ENCODE results near the gene HMX2.

Gene HMX2

GRCh38 chr10:123143825-123144168, 4.1 kb upstream of the HMX2 start:
- Histone ChIP-seq H3K36me3 (ENCODE audit: control insufficient read depth in 1 of 2, insufficient read depth in 2 of 2, low read length in 2 of 2) (no peaks in the 10 kb centered on the region), H3K4me3 (ENCODE audit: low read depth, low read length) (no peak overlapping the region), H4K91ac (ENCODE audit: low read depth, low read length) (no peak overlapping the region), H3K4me1 (ENCODE audit: control insufficient read depth in 1 of 2, insufficient read depth in 2 of 2, low read length in 2 of 2) (peaks cover 0 to 16% of the 10 kb centered on the region in 2 experiments), H3K27me3 (ENCODE audit: insufficient read depth, low read length) (peaks cover 98% of the 10 kb centered on the region), H2BK12ac (ENCODE audit: low read length) (no peak overlapping the region), H3K14ac (ENCODE audit: low read length) (no peak overlapping the region), H4K8ac (ENCODE audit: low read depth, low read length) (no peak overlapping the region), H3K18ac (ENCODE audit: low read length) (no peak overlapping the region), H3K9me3 (ENCODE audit: insufficient read depth, low read depth, low read length) (peaks cover 8% of the 10 kb centered on the region), H2AK5ac (ENCODE audit: low read length) (no peak overlapping the region), H3K79me2 (ENCODE audit: control insufficient read depth, insufficient read depth, low read length, poor library complexity) (no peaks in the 10 kb centered on the region), H3K4me2 (ENCODE audit: low read length) (no peak overlapping the region), H3K79me1 (ENCODE audit: low read length) (no peaks in the 10 kb centered on the region), H4K12ac (ENCODE audit: low read depth, low read length) (no peak overlapping the region), H2BK120ac (ENCODE audit: insufficient read depth, low read length, poor library complexity) (no peak overlapping the region), H2BK5ac (ENCODE audit: low read depth, low read length, poor library complexity) (no peak overlapping the region), H3K23ac (ENCODE audit: low read length) (no peak overlapping the region), H3K9ac (ENCODE audit: low read length) (no peak overlapping the region), H3K4ac (ENCODE audit: low read depth, low read length) (no peak overlapping the region), H3K27ac (ENCODE audit: low read depth, low read length) (no peak overlapping the region), H2AFZ (ENCODE audit: insufficient read depth, low read length, poor library complexity) (no peak overlapping the region)
- no peak for DNase-seq
- no CpG with 5 or more reads among the region's 10 CpGs for WGBS (ENCODE audit: extremely low coverage, insufficient coverage, insufficient read length)

- H3K79me2 ChIP-seq (ENCODE audit: control insufficient read depth, insufficient read depth, low read length, poor library complexity): no peaks in the 10 kb centered on the region
- H3K27ac ChIP-seq (ENCODE audit: low read depth, low read length): no peak overlapping the region
- H2AK5ac ChIP-seq (ENCODE audit: low read length): no peak overlapping the region
- no peak overlapping the region for H4K8ac ChIP-seq (ENCODE audit: low read depth, low read length)
- no peaks in the 10 kb centered on the region for H3K36me3 ChIP-seq (ENCODE audit: control insufficient read depth in 1 of 2, insufficient read depth in 2 of 2, low read length in 2 of 2)
- H3K4me2 ChIP-seq (ENCODE audit: low read length): no peak overlapping the region
- peaks cover 98% of the 10 kb centered on the region for H3K27me3 ChIP-seq (ENCODE audit: insufficient read depth, low read length)
- H4K12ac ChIP-seq (ENCODE audit: low read depth, low read length): no peak overlapping the region
- no peak overlapping the region for H2BK120ac ChIP-seq (ENCODE audit: insufficient read depth, low read length, poor library complexity)
- no peak overlapping the region for H2BK5ac ChIP-seq (ENCODE audit: low read depth, low read length, poor library complexity)
- no peak overlapping the region for H2BK12ac ChIP-seq (ENCODE audit: low read length)
- H4K91ac ChIP-seq (ENCODE audit: low read depth, low read length): no peak overlapping the region
- H3K9ac ChIP-seq (ENCODE audit: low read length): no peak overlapping the region
- H3K14ac ChIP-seq (ENCODE audit: low read length): no peak overlapping the region
- no peak overlapping the region for H3K23ac ChIP-seq (ENCODE audit: low read length)
- no peaks in the 10 kb centered on the region for H3K79me1 ChIP-seq (ENCODE audit: low read length)
- H3K9me3 ChIP-seq (ENCODE audit: insufficient read depth, low read depth, low read length): peaks cover 8% of the 10 kb centered on the region
- no peak overlapping the region for H3K4ac ChIP-seq (ENCODE audit: low read depth, low read length)
- no peak overlapping the region for H3K4me3 ChIP-seq (ENCODE audit: low read depth, low read length)
- H3K4me1 ChIP-seq (ENCODE audit: control insufficient read depth in 1 of 2, insufficient read depth in 2 of 2, low read length in 2 of 2): peaks cover 3 to 12% of the 10 kb centered on the region in 2 experiments
- no peak for DNase-seq
- H3K18ac ChIP-seq (ENCODE audit: low read length): no peak overlapping the region
- no peak overlapping the region for H2AFZ ChIP-seq (ENCODE audit: insufficient read depth, low read length, poor library complexity)
- no CpG with 5 or more reads among the region's 29 CpGs for WGBS (ENCODE audit: extremely low coverage, insufficient coverage, insufficient read length)
Measured at GRCh38 chr10:123144697-123145541, 3.0 kb upstream of the HMX2 start.

GRCh38 chr10:123145542-123146012, 2.4 kb upstream of the HMX2 start:
- H3K4me2 ChIP-seq (ENCODE audit: low read length): no peak overlapping the region
- H2AK5ac ChIP-seq (ENCODE audit: low read length): no peak overlapping the region
- H3K27me3 ChIP-seq (ENCODE audit: insufficient read depth, low read length): peaks cover 98% of the 10 kb centered on the region
- no peak overlapping the region for H4K91ac ChIP-seq (ENCODE audit: low read depth, low read length)
- WGBS (ENCODE audit: extremely low coverage, insufficient coverage, insufficient read length): no CpG with 5 or more reads among the region's 14 CpGs
- no peak overlapping the region for H2BK120ac ChIP-seq (ENCODE audit: insufficient read depth, low read length, poor library complexity)
- H3K4me3 ChIP-seq (ENCODE audit: low read depth, low read length): no peak overlapping the region
- no peak overlapping the region for H3K23ac ChIP-seq (ENCODE audit: low read length)
- no peak overlapping the region for H3K9ac ChIP-seq (ENCODE audit: low read length)
- no peak overlapping the region for H4K12ac ChIP-seq (ENCODE audit: low read depth, low read length)
- no peak overlapping the region for H4K8ac ChIP-seq (ENCODE audit: low read depth, low read length)
- H3K9me3 ChIP-seq (ENCODE audit: insufficient read depth, low read depth, low read length): peaks cover 8% of the 10 kb centered on the region
- H3K4ac ChIP-seq (ENCODE audit: low read depth, low read length): no peak overlapping the region
- H3K18ac ChIP-seq (ENCODE audit: low read length): no peak overlapping the region
- H2AFZ ChIP-seq (ENCODE audit: insufficient read depth, low read length, poor library complexity): no peak overlapping the region
- no peaks in the 10 kb centered on the region for H3K36me3 ChIP-seq (ENCODE audit: control insufficient read depth in 1 of 2, insufficient read depth in 2 of 2, low read length in 2 of 2)
- no peak for DNase-seq
- H3K27ac ChIP-seq (ENCODE audit: low read depth, low read length): no peak overlapping the region
- H3K14ac ChIP-seq (ENCODE audit: low read length): no peak overlapping the region
- H3K79me1 ChIP-seq (ENCODE audit: low read length): no peaks in the 10 kb centered on the region
- H2BK12ac ChIP-seq (ENCODE audit: low read length): no peak overlapping the region
- no peak overlapping the region for H2BK5ac ChIP-seq (ENCODE audit: low read depth, low read length, poor library complexity)
- peaks cover 3 to 11% of the 10 kb centered on the region in 2 experiments for H3K4me1 ChIP-seq (ENCODE audit: control insufficient read depth in 1 of 2, insufficient read depth in 2 of 2, low read length in 2 of 2)
- H3K79me2 ChIP-seq (ENCODE audit: control insufficient read depth, insufficient read depth, low read length, poor library complexity): no peaks in the 10 kb centered on the region

- H3K4me2 ChIP-seq (ENCODE audit: low read length): peak overlapping the region; percentile 23
- no peaks in the 10 kb centered on the region for H3K36me3 ChIP-seq (ENCODE audit: control insufficient read depth in 1 of 2, insufficient read depth in 2 of 2, low read length in 2 of 2)
- peaks cover 7% of the 10 kb centered on the region for H3K9me3 ChIP-seq (ENCODE audit: insufficient read depth, low read depth, low read length)
- H4K12ac ChIP-seq (ENCODE audit: low read depth, low read length): no peak overlapping the region
- no peak overlapping the region for H3K4me3 ChIP-seq (ENCODE audit: low read depth, low read length)
- no peak overlapping the region for H3K23ac ChIP-seq (ENCODE audit: low read length)
- H3K79me1 ChIP-seq (ENCODE audit: low read length): no peaks in the 10 kb centered on the region
- no CpG with 5 or more reads among the region's 59 CpGs for WGBS (ENCODE audit: extremely low coverage, insufficient coverage, insufficient read length)
- H3K14ac ChIP-seq (ENCODE audit: low read length): no peak overlapping the region
- no peak overlapping the region for H3K18ac ChIP-seq (ENCODE audit: low read length)
- H3K4ac ChIP-seq (ENCODE audit: low read depth, low read length): no peak overlapping the region
- no peak overlapping the region for H3K27ac ChIP-seq (ENCODE audit: low read depth, low read length)
- no peak overlapping the region for H2BK120ac ChIP-seq (ENCODE audit: insufficient read depth, low read length, poor library complexity)
- H3K79me2 ChIP-seq (ENCODE audit: control insufficient read depth, insufficient read depth, low read length, poor library complexity): no peaks in the 10 kb centered on the region
- H2BK5ac ChIP-seq (ENCODE audit: low read depth, low read length, poor library complexity): no peak overlapping the region
- H4K91ac ChIP-seq (ENCODE audit: low read depth, low read length): no peak overlapping the region
- DNase-seq: no peak
- peaks cover 98% of the 10 kb centered on the region for H3K27me3 ChIP-seq (ENCODE audit: insufficient read depth, low read length)
- no peak overlapping the region for H2BK12ac ChIP-seq (ENCODE audit: low read length)
- no peak overlapping the region for H2AFZ ChIP-seq (ENCODE audit: insufficient read depth, low read length, poor library complexity)
- no peak overlapping the region for H3K9ac ChIP-seq (ENCODE audit: low read length)
- peaks cover 8 to 16% of the 10 kb centered on the region in 2 experiments for H3K4me1 ChIP-seq (ENCODE audit: control insufficient read depth in 1 of 2, insufficient read depth in 2 of 2, low read length in 2 of 2)
- H4K8ac ChIP-seq (ENCODE audit: low read depth, low read length): no peak overlapping the region
- no peak overlapping the region for H2AK5ac ChIP-seq (ENCODE audit: low read length)
Measured at GRCh38 chr10:123146013-123146893, 1.7 kb upstream of the HMX2 start.
